NCI-H2081 treated with DMSO at 0.1 percent for 48 hours (cell line): ENCODE results near the gene RANBP17.

Experiments used
- DNase-seq: peaks from one replicate; lab custom pipeline; 2025; lab: John Stamatoyannopoulos, UW

RANBP17 gene

GRCh38 chr5:171299228-171299627 is 437.4 kb downstream of the RANBP17 start:
- no peak for DNase-seq

- no peak for DNase-seq
These were observed 438.0 kb downstream of the RANBP17 start for GRCh38 chr5:171299851-171300250.

GRCh38 chr5:171300358-171300757 is 438.5 kb downstream of the RANBP17 start:
- no peak for DNase-seq

- no peak for DNase-seq
These were observed 444.3 kb downstream of the RANBP17 start for GRCh38 chr5:171306166-171306565.

GRCh38 chr5:171306781-171307591 is 445.2 kb downstream of the RANBP17 start:
- DNase-seq: no peak

GRCh38 chr5:171307789-171308452 is 446.1 kb downstream of the RANBP17 start:
- no peak for DNase-seq

- no peak for DNase-seq
These were observed 446.8 kb downstream of the RANBP17 start, which contains the start of gene TLX3 for GRCh38 chr5:171308453-171309275. Gene TLX3, plus strand, starts transcription at chr5:171309248. Its CDS starts 118 bp downstream, at chr5:171309366.

- no peak for DNase-seq
These were observed 447.7 kb downstream of the RANBP17 start for GRCh38 chr5:171309276-171310211.

GRCh38 chr5:171310212-171310818 is 448.5 kb downstream of the RANBP17 start:
- DNase-seq: no peak

GRCh38 chr5:171310819-171311321 is 449.1 kb downstream of the RANBP17 start:
- no peak for DNase-seq

GRCh38 chr5:171311322-171312077 is 449.7 kb downstream of the RANBP17 start:
- no peak for DNase-seq

- DNase-seq: no peak
These were observed 450.5 kb downstream of the RANBP17 start for GRCh38 chr5:171312129-171312974.

- DNase-seq: no peak
These were observed 451.8 kb downstream of the RANBP17 start for GRCh38 chr5:171313481-171314206.

- DNase-seq: no peak
These were observed 453.0 kb downstream of the RANBP17 start for GRCh38 chr5:171314728-171315385.

GRCh38 chr5:171315386-171315891 is 453.6 kb downstream of the RANBP17 start:
- DNase-seq: no peak

GRCh38 chr5:171315925-171316257 is 454.1 kb downstream of the RANBP17 start:
- no peak for DNase-seq

GRCh38 chr5:171316258-171317121 is 454.7 kb downstream of the RANBP17 start:
- DNase-seq: no peak
